Stomach (tissue), 9 donors: ENCODE results near the gene PCBP3. TPM values are rescaled to one million over a fixed set of nuclear protein-coding genes. Genes with fewer than 3 reads are reported as not detected.
"Not testable (repeated sequence)": the region's sequence is repeated elsewhere in the genome, so short reads cannot be mapped to it uniquely, and the experiment has no call there.

Source experiments
- DNase-seq, 2 donors: peaks; one replicate each; pipeline versions ENCODE4 v3.0.0 to v3.0.0-alpha.2; 2013 to 2019
- H3K27ac ChIP-seq, 5 donors: fragments of 200-600 bp in 4 of 5; sonication (generic) in 4 of 5; one replicate each; pipeline ENCODE4 v1.5.1; 2013 to 2019; ENCODE audit warnings: mild to moderate bottlenecking in 1 of 5, moderate library complexity in 1 of 5
- H3K27me3 ChIP-seq, 3 donors: fragments of 200-600 bp; sonication (generic); one replicate each; pipeline ENCODE4 v1.5.1; 2017 to 2019; ENCODE audit warnings: mixed run types in 1 of 3
- H3K36me3 ChIP-seq, 4 donors: fragments of 200-600 bp; sonication (generic); 1 replicate in 3 of 4; 2 replicates in 1 of 4; pipeline ENCODE4 v1.5.1; 2016 to 2019
- H3K4me1 ChIP-seq, 4 donors: fragments of 200-600 bp; sonication (generic); one replicate each; pipeline ENCODE4 v1.5.1; 2016 to 2019
- H3K4me3 ChIP-seq, 4 donors: fragments of 200-600 bp; sonication (generic) in 3 of 4; one replicate each; pipeline ENCODE4 v1.5.1; 2016 to 2019; ENCODE audit warnings: mild to moderate bottlenecking in 1 of 4
- H3K9me3 ChIP-seq, 4 donors: fragments of 200-600 bp; sonication (generic); one replicate each; pipeline ENCODE4 v1.5.1; 2016 to 2019
- EP300 ChIP-seq: sonication (generic); formaldehyde crosslinking; IDR thresholded peaks from one replicate; pipeline ENCODE4 v1.6.1; 2017; ENCODE audit warnings: antibody characterized with exemption
- POLR2A ChIP-seq, 4 donors: fragments of 450-650 bp; IDR thresholded peaks; one replicate each; pipeline ENCODE4 v1.6.1; 2016; ENCODE audit warnings: antibody characterized with exemption in 4 of 4, control low read depth in 2 of 4, mild to moderate bottlenecking in 1 of 4, moderate library complexity in 1 of 4
- POLR2AphosphoS5 ChIP-seq, 3 donors: sonication (generic); formaldehyde crosslinking; IDR thresholded peaks; one replicate each; pipeline ENCODE4 v1.6.1; 2016; ENCODE audit warnings: antibody characterized with exemption in 3 of 3
- WGBS, 5 donors: extraction: QIAGEN DNeasy Blood & Tissue Kit in 3 of 5; methylation state at CpG; one replicate each; pipeline versions ENCODE4 v1.1.5 to v1.1.7; 2013 to 2018; 5-methylcytosine and 5-hydroxymethylcytosine counted together
- intact Hi-C: fragments of 100-400 bp; cut with DNase I; formaldehyde crosslinking; loops from one replicate; pipeline ENCODE4 v1.15.1; 2023; ENCODE audit warnings: low total_unique reads
- polyA plus RNA-seq, 3 donors: library from polyadenylated mRNA; stranded (reverse); fragments of 200-250 nt; gene quantifications; one replicate each; pipeline ENCODE4 v1.2.3, GENCODE V29; 2013
- total RNA-seq, 5 donors: library from RNA; depleted of rRNA; stranded (reverse); fragments of >200 nt; gene quantifications; one replicate each; pipeline versions ENCODE4 v1.1.0 to v1.2.3, GENCODE V29; 2014 to 2016
- TF ChIP-seq, protein P1 (sequence below), 7 experiments: fragments of 450-650 bp in 4 of 7; fragments of 200-600 bp in 3 of 7; sonication (generic) in 3 of 7; IDR thresholded peaks; one replicate each; pipeline ENCODE4 v1.5.1; 2016 to 2019; ENCODE audit warnings: antibody characterized with exemption in 7 of 7, control low read depth in 2 of 7, mild to moderate bottlenecking in 1 of 7
- donor health status: healthy with polysubstance abuse.
- donor health status: Bipolar disorder and iron deficiency.
- donor health status: healthy.

The PCBP3 gene
- total and polyA plus RNA-seq, 8 donors = 1.8 to 10.9 (median 3.3) TPM; not detected in 3

DNA sequence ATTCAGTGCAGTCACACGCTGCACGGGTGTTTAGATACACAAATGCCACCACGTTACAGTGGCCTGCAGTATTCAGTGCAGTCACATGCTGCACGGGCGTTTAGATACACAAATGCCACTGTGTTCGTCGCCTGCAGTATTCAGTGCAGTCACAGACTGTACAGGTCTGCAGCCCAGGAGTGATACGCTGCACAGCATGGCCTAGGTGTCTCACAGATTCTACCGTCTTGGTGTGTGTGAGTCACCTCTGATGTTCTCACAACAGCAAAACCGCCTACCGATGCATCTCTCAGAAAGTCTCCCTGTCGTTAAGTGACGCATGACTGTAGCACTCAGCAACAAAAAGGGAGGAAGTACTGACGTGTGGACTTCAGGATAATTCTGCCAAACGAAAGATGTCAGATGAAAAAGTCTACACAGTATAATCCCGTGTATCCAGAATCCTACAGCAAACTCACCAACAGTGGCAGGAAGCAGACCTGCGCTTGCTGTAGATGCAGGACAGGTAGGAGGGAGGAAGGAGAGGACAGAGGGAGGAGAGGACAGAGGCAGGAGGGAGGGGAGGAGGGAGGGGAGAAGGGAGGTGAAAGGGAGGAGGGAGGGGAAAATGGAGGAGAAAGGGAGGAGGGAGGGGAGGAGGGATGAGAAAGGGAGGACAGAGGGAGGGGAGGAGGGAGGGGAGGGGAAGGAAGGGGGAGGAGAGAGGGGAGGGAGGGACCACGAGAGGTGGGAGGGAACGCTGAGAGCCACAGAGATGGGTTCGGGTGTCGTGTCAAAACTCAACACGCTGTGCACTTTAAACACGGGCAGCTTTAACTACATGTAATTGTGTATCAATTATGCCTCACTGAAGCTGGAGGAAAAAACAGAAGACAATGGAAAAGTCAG is 36.3 kb upstream of the PCBP3 start:
- H3K4me1 ChIP-seq = no peaks in the 10 kb centered on the region
- no peak for TF ChIP-seq EP300
- no peak for TF ChIP-seq POLR2AphosphoS5 (IDR thresholded peaks at IDR 0.05)
- TF ChIP-seq, protein P1, sequence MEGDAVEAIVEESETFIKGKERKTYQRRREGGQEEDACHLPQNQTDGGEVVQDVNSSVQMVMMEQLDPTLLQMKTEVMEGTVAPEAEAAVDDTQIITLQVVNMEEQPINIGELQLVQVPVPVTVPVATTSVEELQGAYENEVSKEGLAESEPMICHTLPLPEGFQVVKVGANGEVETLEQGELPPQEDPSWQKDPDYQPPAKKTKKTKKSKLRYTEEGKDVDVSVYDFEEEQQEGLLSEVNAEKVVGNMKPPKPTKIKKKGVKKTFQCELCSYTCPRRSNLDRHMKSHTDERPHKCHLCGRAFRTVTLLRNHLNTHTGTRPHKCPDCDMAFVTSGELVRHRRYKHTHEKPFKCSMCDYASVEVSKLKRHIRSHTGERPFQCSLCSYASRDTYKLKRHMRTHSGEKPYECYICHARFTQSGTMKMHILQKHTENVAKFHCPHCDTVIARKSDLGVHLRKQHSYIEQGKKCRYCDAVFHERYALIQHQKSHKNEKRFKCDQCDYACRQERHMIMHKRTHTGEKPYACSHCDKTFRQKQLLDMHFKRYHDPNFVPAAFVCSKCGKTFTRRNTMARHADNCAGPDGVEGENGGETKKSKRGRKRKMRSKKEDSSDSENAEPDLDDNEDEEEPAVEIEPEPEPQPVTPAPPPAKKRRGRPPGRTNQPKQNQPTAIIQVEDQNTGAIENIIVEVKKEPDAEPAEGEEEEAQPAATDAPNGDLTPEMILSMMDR (IDR thresholded peaks at IDR 0.05) = no peak
- no peak for TF ChIP-seq POLR2A (IDR thresholded peaks at IDR 0.05)
- intact Hi-C loops = no loop called here
- DNase-seq = no peak
- H3K36me3 ChIP-seq = no peaks in the 10 kb centered on the region
- H3K9me3 ChIP-seq = peaks cover 0 to 22% (median 7%) of the 10 kb centered on the region in 4 donors
- WGBS, 5 donors = 60 to 75% (median 67%) methylated on average over 23 of the region's 23 CpGs
- no peak overlapping the region for H3K4me3 ChIP-seq
- no peak overlapping the region for H3K27ac ChIP-seq
- peaks cover 0 to 46% (median 15%) of the 10 kb centered on the region in 3 donors for H3K27me3 ChIP-seq

DNA sequence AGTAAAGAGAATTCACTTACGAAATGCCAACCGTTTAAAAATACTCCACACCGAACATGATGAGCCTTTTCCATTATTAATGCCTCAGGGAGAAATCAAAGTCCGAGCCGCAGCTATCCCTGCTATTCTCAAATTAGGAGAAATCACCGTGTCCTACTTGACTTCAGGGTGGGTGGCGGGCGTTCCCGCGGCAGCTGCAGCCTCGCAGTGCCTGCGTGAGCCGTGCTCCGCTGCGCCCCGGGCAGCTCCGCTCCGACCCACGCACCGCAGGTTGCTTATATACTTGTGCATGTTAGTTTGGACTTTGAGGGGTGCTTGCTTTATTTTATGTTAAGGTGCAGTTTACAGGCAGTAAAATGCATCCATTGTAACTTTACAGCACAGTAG is 35.6 kb upstream of the PCBP3 start:
- no peak overlapping the region for H3K4me3 ChIP-seq
- no peak overlapping the region for H3K27ac ChIP-seq
- 84 to 91% (median 87%) methylated on average over 20 of the region's 20 CpGs for WGBS, 5 donors
- H3K9me3 ChIP-seq = peaks cover 0 to 17% (median 4%) of the 10 kb centered on the region in 4 donors
- peaks cover 0 to 51% (median 19%) of the 10 kb centered on the region in 3 donors for H3K27me3 ChIP-seq
- TF ChIP-seq POLR2AphosphoS5 (IDR thresholded peaks at IDR 0.05) (no peak), EP300 (no peak), POLR2A (IDR thresholded peaks at IDR 0.05) (no peak)
- TF ChIP-seq, protein P1 (IDR thresholded peaks at IDR 0.05) = no peak
- H3K36me3 ChIP-seq = no peaks in the 10 kb centered on the region
- intact Hi-C loops = no loop called here
- no peaks in the 10 kb centered on the region for H3K4me1 ChIP-seq
- no peak for DNase-seq

DNA sequence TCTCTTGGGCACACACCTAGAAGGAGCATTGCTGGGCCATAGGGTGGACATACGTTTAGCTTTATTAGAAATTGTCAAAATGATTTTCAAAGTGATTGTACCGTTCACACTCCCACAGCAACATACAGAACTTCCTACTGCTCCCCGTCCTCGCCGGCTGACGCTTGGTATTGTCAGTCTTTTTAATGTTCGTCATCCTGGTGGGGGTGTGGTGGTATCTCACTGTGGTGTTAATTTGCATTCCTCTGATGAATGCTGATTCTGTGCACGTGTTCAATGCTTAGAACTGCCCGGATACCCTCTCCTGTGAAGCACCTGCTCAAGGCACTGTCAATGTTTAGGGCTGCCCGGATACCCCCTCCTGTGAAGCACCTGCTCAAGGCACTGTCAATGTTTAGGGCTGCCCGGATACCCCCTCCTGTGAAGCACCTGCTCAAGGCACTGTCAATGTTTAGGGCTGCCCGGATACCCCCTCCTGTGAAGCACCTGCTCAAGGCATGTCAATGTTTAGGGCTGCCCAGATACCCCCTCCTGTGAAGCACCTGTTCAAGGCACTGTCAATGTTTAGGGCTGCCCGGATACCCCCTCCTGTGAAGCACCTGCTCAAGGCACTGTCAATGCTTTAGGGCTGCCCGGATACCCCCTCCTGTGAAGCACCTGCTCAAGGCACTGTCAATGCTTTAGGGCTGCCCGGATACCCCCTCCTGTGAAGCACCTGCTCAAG is 34.6 kb upstream of the PCBP3 start:
- H3K4me1 ChIP-seq, DNase-seq, H3K36me3 ChIP-seq, H3K27ac ChIP-seq, H3K9me3 ChIP-seq, H3K4me3 ChIP-seq, intact Hi-C loops: not testable (repeated sequence)
- 67 to 73% (median 71%) methylated on average over 12 to 15 of the region's 15 CpGs for WGBS, 5 donors
- peaks cover 0 to 57% (median 19%) of the 10 kb centered on the region in 3 donors for H3K27me3 ChIP-seq

DNA sequence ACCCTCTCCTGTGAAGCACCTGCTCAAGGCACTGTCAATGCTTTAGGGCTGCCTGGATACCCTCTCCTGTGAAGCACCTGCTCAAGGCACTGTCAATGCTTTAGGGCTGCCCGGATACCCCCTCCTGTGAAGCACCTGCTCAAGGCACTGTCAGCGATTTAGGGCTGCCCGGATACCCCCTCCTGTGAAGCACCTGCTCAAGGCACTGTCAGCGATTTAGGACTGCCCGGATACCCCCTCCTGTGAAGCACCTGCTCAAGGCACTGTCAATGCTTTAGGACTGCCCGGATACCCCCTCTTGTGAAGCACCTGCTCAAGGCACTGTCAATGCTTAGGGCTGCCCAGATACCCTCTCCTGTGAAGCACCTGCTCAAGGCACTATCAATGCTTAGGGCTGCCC is 33.9 kb upstream of the PCBP3 start:
- H3K27ac ChIP-seq, H3K4me1 ChIP-seq, H3K9me3 ChIP-seq, DNase-seq, H3K36me3 ChIP-seq, intact Hi-C loops, H3K4me3 ChIP-seq: not testable (repeated sequence)
- WGBS, 5 donors = 73 to 88% (median 82%) methylated on average over 4 to 6 of the region's 6 CpGs
- peaks cover 0 to 64% (median 19%) of the 10 kb centered on the region in 3 donors for H3K27me3 ChIP-seq

DNA sequence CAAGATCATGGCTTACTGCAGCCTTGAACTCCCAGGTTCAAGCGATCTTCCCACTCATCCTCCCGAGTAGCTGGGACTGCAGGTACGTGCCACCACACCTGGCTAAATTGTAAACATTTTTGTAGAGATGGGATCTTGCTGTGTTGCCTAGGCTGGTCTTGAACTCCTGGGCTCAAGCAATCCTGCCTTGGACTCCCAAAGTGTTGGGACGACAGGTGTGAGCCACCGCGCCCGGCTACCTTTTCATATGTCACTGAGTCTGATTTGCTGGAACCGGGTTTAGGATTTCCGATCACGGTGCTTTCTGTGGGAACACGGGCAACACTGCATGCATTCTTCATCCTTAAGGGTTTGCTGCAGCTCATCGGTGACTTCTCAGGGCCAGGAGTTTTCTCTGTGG is 32.2 kb upstream of the PCBP3 start:
- Histone ChIP-seq H3K27ac (no peak overlapping the region), H3K27me3 (peaks cover 0 to 81% (median 20%) of the 10 kb centered on the region in 3 donors), H3K4me3 (no peak overlapping the region), H3K36me3 (no peaks in the 10 kb centered on the region), H3K4me1 (no peaks in the 10 kb centered on the region), H3K9me3 (no peaks in the 10 kb centered on the region)
- WGBS, 5 donors = 89 to 94% (median 91%) methylated on average over 12 of the region's 12 CpGs
- intact Hi-C loops = no loop called here
- no peak for DNase-seq
- no peak for TF ChIP-seq POLR2A (IDR thresholded peaks at IDR 0.05)
- no peak for TF ChIP-seq EP300
- no peak for TF ChIP-seq POLR2AphosphoS5 (IDR thresholded peaks at IDR 0.05)
- TF ChIP-seq, protein P1 (IDR thresholded peaks at IDR 0.05) = no peak
